Type B pancreatic cell (in vitro differentiated cells): Measurements from ENCODE around the gene MTCH2. TPM values are rescaled to one million over a fixed set of nuclear protein-coding genes. Genes with fewer than 3 reads are reported as not detected.
"Not testable (repeated sequence)": the region's sequence is repeated elsewhere in the genome, so short reads cannot be mapped to it uniquely, and the experiment has no call there.

Experiments
- DNase-seq: peaks from one replicate; pipeline ENCODE4 v3.0.0; 2021; ENCODE audit warnings: mixed read lengths; ENCODE audit not compliant: unreplicated experiment; ENCODE audit errors: extremely low spot score
- H3K27ac Mint-ChIP-seq: 2 replicates; pipeline ENCODE4 v1.8.0; 2021; ENCODE audit warnings: mild to moderate bottlenecking, mixed read lengths
- H3K27me3 Mint-ChIP-seq: 2 replicates; pipeline ENCODE4 v1.8.0; 2021; ENCODE audit warnings: mixed read lengths
- H3K36me3 Mint-ChIP-seq: 2 replicates; pipeline ENCODE4 v1.8.0; 2021; ENCODE audit warnings: mixed read lengths
- H3K4me1 Mint-ChIP-seq: one replicate; pipeline ENCODE4 v1.8.0; 2021; ENCODE audit warnings: mixed read lengths; ENCODE audit not compliant: unreplicated experiment
- H3K4me3 Mint-ChIP-seq: 2 replicates; pipeline ENCODE4 v1.8.0; 2021; ENCODE audit warnings: mild to moderate bottlenecking, mixed read lengths
- H3K9me3 Mint-ChIP-seq: 2 replicates; pipeline ENCODE4 v1.8.0; 2021; ENCODE audit warnings: mixed read lengths
- CTCF ChIP-seq: fragments of 200-600 bp; sonication (generic); conservative IDR thresholded peaks from 2 replicates; pipeline ENCODE4 v1.5.0; 2021; ENCODE audit warnings: antibody characterized with exemption, mild to moderate bottlenecking
- total RNA-seq: library from RNA; stranded (reverse); gene quantifications from 2 replicates; pipeline ENCODE4 v1.2.1, GENCODE V29; 2021; ENCODE audit warnings: low replicate concordance

The MTCH2 gene
- total RNA-seq, 1 donor from 2014 or later = 96.1 TPM

DNA sequence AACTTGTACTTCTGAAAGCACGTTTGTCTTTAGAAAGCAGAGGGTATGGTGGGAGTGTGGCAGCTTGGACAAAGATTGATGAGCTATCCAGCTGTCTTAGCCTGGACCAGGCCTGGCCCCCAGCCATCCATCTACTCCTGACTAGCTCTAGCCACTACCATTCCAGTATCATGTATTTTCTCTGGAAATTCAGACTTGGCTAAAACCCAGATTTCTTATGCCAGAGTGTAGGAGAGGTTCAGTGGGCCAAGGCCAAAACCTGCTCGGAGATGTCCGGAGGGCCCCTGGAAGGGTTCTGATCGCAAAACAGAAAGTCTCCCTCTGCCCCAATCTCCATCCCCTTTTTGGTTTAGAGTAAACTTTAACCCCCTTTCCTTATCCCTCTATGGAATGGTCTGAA is 24.8 kb upstream of the MTCH2 start:
- Mint-ChIP-seq H3K9me3 (no peaks in the 10 kb centered on the region), H3K27me3 (no peaks in the 10 kb centered on the region), H3K4me3 (peak overlapping the region; percentile 14), H3K27ac (peak overlapping the region; percentile 95), H3K36me3 (no peaks in the 10 kb centered on the region), H3K4me1 (no peaks in the 10 kb centered on the region)
- TF ChIP-seq CTCF = no peak
- no peak for DNase-seq

DNA sequence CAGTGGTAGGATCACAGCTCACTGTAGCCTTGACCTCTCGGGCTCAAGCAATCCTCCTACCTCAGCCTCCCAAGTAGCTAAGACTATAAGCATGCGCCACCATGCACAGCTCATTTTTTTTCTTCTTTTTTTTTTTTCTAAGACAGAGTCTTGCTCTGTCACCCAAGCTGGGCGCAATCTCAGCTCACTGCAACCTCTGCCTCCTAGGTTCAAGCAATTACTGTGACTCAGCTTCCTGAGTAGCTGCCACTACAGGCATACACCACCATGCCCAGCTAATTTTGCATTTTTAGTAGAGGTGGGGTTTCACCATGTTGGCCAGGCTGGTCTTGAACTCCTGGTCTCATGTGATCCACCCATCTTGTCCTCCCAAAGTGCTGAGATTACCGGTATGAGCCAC is 22.6 kb upstream of the MTCH2 start:
- H3K36me3 Mint-ChIP-seq, H3K27me3 Mint-ChIP-seq, H3K9me3 Mint-ChIP-seq, H3K27ac Mint-ChIP-seq, H3K4me3 Mint-ChIP-seq, DNase-seq, H3K4me1 Mint-ChIP-seq: not testable (repeated sequence)

- DNase-seq = no peak
- H3K4me3 Mint-ChIP-seq = no peak overlapping the region
- no peaks in the 10 kb centered on the region for H3K4me1 Mint-ChIP-seq
- no peaks in the 10 kb centered on the region for H3K36me3 Mint-ChIP-seq
- H3K27me3 Mint-ChIP-seq = no peaks in the 10 kb centered on the region
- no peaks in the 10 kb centered on the region for H3K9me3 Mint-ChIP-seq
- no peak for TF ChIP-seq CTCF
- no peak overlapping the region for H3K27ac Mint-ChIP-seq
These were observed 18.9 kb upstream of the MTCH2 start for GRCh38 chr11:47661245-47661644.

- no peak for TF ChIP-seq CTCF
- no peaks in the 10 kb centered on the region for H3K27me3 Mint-ChIP-seq
- H3K4me1 Mint-ChIP-seq = no peaks in the 10 kb centered on the region
- no peak for DNase-seq
- H3K9me3 Mint-ChIP-seq = no peaks in the 10 kb centered on the region
- H3K36me3 Mint-ChIP-seq = no peaks in the 10 kb centered on the region
- H3K4me3 Mint-ChIP-seq = no peak overlapping the region
- H3K27ac Mint-ChIP-seq = no peak overlapping the region
These were observed 16.9 kb upstream of the MTCH2 start for GRCh38 chr11:47659276-47659675.

GRCh38 chr11:47656260-47656885 is 14.0 kb upstream of the MTCH2 start:
- DNase-seq = no peak
- Mint-ChIP-seq H3K36me3 (no peaks in the 10 kb centered on the region), H3K27ac (no peak overlapping the region), H3K27me3 (no peaks in the 10 kb centered on the region), H3K9me3 (peaks cover 16% of the 10 kb centered on the region), H3K4me1 (no peaks in the 10 kb centered on the region), H3K4me3 (no peak overlapping the region)
- no peak for TF ChIP-seq CTCF

- Mint-ChIP-seq H3K27me3 (no peaks in the 10 kb centered on the region), H3K4me3 (no peak overlapping the region), H3K27ac (no peak overlapping the region), H3K4me1 (no peaks in the 10 kb centered on the region), H3K36me3 (no peaks in the 10 kb centered on the region), H3K9me3 (peaks cover 16% of the 10 kb centered on the region)
- DNase-seq = no peak
- no peak for TF ChIP-seq CTCF
These were observed 9.6 kb upstream of the MTCH2 start for GRCh38 chr11:47651818-47652469.
